EH (cell line): ENCODE data around the gene EPN2.
"Not testable (repeated sequence)": the region's sequence is repeated elsewhere in the genome, so short reads cannot be mapped to it uniquely, and the experiment has no call there.

Experiments used
- DNase-seq: peaks from one replicate; pipeline ENCODE4 v3.0.0-alpha.2; 2015; ENCODE audit warnings: low read depth

Gene EPN2

DNA sequence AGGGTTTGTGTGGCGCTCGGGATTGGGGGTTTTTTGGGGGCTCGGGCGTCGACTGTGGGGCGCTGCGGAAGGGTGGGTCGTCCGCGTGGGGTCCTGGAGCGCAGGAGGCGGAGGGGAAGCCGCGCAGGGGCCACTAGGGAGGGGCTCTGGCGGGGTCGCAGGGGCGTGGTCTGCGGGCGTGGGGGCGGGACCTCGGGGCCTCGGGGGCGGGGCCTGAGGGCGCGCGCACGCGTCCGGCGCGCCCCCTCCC, at the start of gene EPN2:
Gene EPN2, plus strand, starts transcription at position 228 of the 250 bp plus-strand sequence. CDS start 45,754 bp downstream, outside the sequence.
- peak; percentile 59 for DNase-seq

DNA sequence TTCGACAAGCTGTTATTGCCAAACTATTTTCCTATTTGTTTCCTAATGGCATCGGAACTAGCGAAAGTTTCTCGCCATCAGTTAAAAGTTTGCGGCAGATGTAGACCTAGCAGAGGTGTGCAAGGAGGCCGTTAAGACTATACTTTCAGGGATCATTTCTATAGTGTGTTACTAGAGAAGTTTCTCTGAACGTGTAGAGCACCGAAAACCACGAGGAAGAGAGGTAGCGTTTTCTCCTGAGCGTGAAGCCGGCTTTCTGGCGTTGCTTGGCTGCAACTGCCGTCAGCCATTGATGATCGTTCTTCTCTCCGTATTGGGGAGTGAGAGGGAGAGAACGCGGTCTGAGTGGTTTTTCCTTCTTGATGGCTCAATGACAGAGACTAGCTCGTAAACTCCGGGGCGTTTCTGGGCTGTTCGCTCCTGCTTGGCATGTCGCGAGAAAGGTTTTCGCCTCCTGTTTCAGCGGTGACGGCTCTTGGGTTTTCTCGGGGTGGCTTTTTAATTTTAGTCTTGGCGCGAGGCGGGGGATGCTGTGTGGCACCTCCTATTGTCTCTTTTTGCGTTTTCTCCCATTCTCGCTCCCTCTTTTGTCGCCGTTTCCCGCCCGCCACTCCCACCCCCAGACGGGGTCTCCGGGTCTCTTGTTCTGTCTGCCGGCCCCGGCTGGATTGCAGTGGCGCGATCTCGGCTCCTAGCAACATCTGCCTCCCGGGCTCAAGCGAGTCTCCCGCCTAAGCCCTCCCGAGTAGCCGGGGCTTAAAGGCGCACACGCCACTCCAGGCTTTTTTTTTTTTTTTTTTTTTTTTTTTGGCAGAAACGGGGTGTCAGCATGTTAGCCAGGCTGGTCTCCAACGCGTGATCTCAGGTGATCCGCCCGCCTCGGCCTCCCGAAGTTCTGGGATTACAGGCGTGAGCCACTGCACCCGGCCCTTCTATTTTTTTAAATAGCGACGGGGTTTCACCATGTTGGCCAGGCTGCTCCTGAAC, 49.0 kb upstream of the EPN2 start:
- not testable (repeated sequence) for DNase-seq

DNA sequence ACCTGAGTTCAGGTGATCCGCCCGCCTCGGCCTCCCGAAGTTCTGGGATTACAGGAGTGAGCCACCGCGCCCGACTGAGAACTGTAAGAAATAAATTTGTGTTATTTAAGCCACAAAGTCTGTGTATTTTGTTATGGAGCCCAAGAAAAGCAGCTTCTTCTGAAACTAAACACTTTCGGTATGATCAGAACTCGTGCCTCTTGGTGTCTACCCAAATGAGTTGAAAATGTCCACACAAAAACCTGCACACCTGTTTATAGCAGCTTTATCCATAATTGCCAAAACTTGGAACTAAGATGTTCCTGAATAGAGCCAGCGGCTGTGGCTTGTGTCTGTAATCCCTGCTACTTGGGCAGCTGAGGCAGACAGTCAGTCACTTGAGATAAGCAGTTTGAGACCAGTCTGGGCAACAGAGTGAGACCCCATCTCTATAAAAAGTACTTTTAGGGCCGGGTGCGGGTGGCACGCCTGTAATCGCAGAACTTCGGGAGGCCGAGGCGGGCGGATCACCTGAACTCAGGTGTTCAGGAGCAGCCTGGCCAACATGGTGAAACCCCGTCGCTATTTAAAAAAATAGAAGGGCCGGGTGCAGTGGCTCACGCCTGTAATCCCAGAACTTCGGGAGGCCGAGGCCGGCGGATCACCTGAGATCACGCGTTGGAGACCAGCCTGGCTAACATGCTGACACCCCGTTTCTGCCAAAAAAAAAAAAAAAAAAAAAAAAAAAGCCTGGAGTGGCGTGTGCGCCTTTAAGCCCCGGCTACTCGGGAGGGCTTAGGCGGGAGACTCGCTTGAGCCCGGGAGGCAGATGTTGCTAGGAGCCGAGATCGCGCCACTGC, 48.1 kb upstream of the EPN2 start:
- not testable (repeated sequence) for DNase-seq

DNA sequence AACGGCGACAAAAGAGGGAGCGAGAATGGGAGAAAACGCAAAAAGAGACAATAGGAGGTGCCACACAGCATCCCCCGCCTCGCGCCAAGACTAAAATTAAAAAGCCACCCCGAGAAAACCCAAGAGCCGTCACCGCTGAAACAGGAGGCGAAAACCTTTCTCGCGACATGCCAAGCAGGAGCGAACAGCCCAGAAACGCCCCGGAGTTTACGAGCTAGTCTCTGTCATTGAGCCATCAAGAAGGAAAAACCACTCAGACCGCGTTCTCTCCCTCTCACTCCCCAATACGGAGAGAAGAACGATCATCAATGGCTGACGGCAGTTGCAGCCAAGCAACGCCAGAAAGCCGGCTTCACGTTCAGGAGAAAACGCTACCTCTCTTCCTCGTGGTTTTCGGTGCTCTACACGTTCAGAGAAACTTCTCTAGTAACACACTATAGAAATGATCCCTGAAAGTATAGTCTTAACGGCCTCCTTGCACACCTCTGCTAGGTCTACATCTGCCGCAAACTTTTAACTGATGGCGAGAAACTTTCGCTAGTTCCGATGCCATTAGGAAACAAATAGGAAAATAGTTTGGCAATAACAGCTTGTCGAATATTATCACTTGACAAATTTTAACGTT, 47.3 kb upstream of the EPN2 start:
- DNase-seq: not testable (repeated sequence)

DNA sequence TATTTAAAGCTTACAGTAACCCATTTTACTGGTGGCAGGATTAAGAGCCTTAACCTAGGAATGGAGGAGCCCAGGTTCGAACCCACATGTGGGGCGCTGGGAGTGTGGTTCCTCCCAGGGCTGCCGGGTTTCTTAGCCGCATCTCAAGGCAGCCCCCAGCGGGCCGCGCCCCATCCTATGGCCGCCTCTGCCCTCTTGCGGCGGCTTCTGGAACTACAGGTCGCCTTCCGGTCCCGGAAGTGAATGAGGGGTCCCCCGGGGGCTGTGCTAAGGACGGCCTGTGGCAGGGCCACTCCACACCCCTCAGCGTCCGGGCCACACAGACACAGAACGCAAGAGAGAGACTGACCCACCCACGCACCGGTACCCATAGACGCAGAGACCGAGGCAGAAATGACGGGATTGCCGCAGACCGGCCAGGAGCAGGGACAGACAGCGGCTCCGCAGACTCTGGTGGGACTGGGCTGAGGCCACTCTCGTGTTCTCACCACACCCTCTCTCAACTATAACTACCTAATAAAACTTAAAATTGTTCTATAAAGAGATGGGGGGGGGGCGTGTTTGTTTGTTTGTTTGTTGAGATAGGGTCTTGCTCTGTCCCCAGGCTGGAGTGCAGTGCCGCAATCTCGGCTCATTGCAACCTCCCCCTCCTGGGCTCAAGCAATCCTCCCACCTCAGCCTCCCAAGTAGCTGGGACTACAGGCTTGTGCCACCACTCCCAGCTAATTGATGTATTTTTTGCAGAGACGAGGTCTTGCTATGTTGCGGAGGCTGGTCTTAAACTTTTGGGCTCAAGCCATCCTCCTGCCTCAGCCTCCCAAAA, 40.6 kb upstream of the EPN2 start:
- DNase-seq: not testable (repeated sequence)

DNA sequence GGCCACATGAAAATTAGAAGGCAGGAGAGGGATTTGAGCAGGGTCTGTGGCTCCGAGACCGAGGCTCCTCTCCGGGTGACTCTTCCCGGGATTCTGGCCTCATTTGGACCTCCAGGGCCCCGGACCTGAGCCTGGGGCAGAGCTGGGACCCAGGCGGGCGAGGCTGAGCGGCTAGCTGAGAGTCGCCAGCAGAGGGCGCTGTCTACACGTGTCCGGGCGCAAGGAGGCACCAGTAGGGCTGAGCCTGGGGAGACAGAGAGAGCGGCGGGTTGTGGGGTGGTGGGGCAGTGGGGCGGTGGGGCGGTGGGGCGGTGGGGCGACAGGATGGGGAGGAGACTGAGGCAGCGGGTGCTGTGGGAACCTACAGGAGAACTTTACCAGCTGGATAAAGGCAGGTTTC, 34.7 kb upstream of the EPN2 start:
- not testable (repeated sequence) for DNase-seq

DNA sequence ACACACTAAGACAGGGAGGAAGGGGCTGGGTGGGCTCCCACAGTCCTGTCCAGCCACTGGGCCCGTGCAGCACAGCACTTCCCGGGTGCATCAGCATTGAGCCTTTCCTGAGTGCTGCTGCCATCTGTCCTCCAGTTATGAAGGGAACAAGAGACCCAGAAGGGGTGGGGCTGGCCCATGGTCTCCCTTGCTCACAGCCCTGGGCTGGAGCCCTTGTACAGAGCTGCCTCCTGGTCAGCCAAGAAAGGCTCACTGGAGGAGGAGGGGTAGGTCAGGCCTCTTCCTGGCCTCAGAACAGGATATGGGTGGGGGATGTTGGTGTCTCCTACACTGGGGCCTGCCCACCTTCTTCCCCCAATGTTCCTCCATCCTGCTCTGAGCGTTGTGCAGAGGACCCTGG, 33.7 kb upstream of the EPN2 start:
- DNase-seq: not testable (repeated sequence)

DNA sequence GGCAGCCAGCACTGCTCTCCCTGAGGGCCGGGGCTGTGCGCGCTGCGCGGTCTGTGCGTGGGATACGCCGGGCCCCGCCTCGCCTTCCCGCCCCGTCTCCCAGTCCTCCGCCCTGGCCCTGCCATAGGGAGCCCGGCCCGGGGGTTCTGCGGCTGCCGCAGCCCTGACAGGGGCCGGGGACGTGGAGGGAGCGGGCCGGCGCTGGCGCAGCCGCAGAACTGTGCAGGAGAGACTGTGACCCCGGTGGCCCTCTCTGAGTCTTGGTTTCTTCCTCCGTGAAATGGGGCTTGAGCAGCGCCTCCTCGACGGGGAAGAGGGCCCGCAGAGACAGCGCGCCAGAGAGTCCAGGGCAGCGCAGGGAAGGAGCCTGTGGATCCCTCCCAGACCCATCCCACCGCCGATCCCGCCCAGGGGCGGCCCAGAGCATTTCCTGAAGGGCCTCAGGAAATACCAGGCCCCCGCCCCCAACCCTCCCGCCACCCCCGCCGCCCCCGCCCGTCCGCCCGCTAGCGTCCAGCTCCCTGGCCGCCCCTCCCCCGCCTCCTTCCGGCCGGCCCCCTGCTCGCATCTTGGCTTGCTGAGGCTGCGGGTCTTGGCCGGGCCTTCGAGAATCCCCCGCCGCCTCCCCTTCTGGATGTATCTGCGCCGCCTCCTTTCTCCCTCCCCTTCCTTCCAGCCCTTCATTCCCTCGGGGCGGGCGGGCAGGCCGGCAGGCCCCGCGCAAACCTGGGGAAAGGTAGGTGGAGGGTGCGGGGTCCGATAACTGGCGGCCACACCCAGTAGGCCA, 21.9 kb upstream of the EPN2 start:
- DNase-seq: not testable (repeated sequence)

DNA sequence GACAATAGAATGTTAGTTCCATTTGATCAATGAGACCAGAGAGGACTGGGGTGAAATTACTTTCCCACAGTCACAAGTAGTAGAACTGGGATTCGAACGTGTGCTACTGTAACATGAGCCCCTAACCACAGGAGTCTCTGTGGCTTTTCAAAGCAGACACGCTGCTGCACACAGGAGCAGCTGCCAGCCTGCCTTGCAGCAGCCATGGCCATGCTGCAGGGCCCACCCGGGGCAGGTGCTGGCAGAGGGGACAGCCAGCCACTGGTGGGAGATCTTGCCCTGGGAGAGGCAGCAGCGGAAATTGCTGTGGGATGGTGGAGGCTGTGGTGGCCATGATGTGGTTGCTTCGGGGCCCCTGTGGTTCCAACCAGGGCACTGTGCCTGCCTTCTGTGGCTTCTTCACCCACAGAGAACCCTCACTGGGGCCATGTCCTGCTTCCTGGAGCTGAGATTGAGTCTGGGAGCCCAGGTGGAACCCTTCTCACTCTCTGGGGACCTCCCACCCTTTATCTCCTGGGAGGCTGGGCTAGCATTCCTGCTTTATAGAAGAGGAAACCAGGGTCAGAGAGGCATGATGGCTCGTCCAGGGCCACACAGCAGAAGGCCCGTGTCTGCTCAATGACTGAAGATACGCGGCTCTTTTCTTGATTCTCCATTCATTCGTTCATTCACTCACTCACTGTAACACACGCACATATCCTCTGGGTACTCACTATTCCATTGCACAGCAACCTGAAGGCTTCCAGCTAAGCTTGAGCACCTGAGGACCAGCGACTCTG, 20.8 kb upstream of the EPN2 start:
- not testable (repeated sequence) for DNase-seq

DNA sequence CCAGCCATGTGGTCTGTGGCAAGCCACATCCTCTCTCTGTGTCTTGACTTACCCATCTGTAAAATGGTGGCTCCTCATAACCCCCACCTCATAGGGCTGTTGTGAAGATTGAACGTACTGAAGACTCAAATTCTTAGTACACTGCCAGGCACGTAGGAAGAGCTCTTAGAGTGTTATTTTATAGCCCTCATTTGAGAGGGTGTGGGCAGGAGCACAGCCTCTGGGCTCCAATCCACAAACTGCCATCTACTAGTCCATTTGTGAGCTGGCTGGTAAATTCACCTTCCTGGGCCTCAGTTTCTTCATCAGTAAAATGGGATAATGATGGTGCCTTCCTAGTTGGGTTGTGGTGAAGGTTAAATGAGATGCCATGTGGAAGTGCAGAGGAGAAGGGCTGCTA, 18.3 kb upstream of the EPN2 start:
- DNase-seq: not testable (repeated sequence)

DNA sequence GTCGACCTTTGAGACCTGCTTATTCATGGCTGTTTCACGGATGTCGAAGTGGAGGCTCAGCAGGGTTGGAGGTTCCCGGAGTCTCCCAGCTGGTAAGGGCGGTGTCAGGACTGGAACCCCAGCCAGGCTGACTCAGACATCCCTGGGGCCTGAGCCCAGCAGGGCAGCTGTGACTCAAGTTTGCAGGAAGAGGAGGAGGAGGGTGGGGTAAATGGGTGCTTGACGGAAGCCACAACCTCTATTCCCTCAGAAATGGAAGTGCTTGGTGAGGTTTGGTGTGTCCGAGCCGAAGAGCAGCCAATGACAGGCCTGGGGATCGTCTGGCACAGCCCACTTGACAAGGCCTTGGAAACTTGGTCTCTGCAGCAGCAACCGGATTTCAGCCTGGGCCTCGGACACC, 17.8 kb upstream of the EPN2 start:
- DNase-seq: not testable (repeated sequence)

DNA sequence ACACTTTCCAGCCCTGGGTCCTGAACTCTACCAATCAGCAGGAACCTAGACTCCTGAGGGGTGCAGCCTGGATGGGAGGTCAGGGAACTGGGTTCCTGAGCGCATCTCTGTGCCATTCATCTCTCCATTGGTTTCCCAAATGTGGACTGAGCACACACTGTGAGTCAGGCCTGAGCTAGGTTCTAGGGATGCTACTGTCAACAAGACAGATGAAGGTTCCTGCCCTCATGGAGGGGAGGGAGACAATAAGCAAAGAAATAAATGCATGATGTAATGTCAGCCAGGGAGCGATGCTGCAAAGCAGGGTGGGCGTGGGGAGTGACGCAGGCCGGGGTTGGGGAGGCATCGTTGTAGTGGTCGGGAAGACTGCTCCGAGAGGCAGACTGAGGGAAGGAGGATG, 17.0 kb upstream of the EPN2 start:
- DNase-seq: not testable (repeated sequence)

DNA sequence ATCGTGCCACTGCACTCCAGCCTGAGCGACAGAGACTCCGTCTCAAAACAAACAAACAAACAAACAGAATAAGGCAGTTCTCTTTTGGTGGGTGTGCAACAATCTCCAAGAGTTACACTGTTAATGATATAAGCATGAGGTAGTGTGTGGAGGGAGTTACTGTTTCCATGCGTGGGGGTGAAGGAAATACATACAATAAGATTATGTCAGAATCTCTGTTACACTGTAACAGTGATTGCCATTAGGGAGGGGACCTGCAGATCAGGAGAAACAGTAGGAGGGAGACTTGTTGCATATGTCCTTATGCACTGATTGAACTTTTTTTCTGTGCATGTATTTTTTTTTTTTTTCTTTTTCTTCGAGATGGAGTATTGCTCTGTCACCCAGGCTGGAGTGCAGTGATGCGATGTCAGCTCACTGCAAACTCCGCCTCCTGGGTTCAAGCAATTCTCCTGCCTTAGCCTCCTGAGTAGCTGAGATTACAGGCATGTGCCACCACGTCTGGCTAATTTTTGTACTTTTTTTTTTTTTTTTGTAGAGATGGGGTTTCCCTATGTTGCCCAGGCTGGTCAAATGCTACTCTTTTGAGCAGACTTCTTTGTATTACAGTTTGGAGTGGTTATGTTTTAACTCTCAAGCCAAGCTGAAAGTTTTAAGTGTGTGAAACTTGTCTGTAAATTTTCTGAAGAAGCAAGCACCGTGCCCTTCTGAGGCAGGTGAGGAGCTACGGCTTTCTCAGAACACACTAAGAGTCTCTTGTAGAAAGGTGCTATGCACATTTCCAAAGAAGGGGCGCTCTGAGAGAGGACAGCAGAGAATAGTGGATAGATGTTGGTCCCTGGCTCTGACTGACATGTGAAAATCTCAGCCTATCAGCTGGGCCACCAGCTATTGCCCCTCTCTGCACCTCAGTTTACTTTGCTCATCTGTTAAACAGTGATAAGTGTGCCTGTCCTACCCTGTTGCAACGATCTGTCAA, 10.3 kb upstream of the EPN2 start:
- not testable (repeated sequence) for DNase-seq

DNA sequence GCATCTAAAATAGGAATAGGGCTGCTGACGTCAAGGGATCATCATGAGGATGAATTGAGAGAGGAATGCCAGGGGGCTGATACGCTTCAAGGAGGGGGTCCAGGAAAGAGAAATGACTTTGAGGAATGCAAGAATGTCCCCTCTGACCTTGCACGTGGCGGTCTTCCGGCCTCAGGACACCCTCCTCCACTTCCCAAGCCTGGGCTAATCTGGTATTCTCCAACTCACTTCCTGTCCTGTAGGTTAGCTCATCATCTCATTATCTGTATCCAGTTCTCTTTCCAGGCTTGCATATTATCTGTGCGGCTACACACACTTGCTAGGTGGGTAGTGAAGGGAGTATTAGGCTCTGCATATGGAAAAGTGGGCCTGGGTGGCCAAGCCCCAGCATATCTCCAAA, 2.5 kb upstream of the EPN2 start:
- not testable (repeated sequence) for DNase-seq

DNA sequence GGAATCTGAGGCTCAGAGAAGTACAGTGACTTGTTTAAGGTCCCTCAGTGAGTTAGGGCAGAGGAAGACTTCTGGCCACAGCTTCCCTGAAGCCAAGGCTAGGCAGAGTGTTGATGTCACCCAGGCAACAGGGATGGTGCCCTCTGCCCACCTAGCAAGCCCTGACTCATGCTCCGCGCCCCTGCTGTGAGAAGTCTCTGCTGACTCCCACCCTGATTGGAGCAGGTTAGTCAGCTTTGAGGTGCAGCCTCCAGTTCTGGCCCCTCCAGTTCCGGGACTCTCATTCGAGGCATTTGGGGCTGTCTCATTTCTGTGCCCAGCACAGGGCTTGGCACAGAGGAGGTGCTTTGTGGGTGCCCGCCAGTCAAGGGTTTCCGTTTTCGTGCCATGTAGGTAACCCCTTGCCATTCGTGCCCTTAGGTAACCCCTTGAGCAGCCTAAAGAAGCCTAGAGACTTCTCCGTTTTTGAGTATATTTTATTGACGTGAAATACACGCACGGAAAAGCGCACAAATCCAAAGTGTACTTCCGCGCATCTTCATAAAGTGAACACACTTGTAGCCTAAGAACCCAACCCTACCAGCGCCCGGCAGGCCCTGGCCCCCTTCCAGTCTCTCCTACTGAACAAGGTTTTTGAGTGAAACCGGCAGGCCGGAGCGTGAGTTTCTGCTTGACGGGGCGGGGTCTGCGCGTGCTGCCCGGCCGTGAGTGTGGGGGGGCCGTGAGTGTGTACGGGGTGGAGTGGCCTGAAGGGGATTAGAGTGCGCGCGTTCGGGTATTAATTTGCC, 621 bp upstream of the EPN2 start:
- DNase-seq: not testable (repeated sequence)

DNA sequence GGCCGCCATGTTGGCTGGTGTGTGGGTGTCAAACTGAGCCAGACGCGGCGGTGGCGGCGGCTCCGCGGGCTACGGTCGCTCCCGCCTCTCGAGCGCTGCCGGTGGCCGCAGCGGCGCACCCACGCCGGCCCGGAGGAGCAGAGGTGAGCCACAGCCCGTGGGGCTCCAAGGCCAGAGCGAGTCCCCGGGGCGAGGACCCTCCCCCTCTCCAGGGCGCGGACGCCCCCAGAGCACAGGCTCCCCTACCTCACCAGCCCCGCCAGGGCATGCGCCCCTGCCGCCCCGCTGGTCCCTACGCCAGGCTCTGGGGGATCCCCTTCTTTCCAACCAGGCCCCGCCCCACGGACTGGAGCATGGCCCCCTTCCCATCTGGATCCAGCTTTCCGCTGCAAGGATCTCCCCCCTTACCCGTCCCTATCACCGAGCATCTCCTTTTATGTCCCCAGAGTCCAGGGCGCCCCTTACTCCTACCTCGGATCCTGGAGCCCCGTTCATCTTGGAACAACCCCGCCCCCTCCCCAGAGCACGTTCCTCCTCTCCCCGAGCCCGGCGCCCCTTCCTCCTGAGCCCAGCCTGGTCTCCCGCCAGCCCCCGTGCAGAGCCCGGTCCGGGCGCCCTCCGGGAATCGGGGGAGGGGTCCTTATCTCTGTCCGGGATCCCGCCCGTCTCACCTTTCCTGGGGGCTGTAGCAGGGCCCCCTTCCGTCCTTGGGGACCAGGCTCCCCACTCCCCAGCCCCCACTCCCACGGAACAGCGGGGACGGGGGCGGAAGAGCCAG, 412 bp downstream of the EPN2 start:
- DNase-seq: peak; percentile 24

DNA sequence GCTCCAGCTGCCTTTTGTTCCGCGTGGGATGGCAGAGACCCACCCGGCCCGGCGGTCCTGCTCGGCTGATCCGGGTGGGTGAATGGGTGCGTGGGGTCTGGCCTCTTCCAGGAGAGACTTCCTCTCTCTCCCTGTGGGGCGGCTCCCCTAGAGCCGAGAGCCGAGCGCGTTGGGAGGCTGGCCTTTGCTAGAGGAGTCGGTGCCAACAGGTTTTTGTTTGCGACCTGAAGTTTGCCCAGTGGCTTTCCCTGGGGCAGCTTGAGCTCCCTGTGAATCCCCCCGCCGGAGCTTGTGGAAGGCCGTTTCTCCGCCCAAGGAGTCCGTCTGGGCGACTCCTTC, 970 bp downstream of the EPN2 start:
- peak; percentile 45 for DNase-seq
